Stimulated activated CD4-positive, alpha-beta T cell treated with anti-CD3 and anti-CD28 coated beads, Interleukin-1b, Interleukin-23, amount 100 ng/mL, for 4 hours (primary cell): Measurements from ENCODE around the gene GPER1.
"Not testable (repeated sequence)": the region's sequence is repeated elsewhere in the genome, so short reads cannot be mapped to it uniquely, and the experiment has no call there.

Experiments used
- DNase-seq, 2 donors: peaks; one replicate each; pipeline ENCODE4 v3.0.0-alpha.2; 2020; ENCODE audit warnings: low read depth in 2 of 2

GPER1 gene

GRCh38 chr7:1121476-1121875 lies 33.6 kb downstream of the GPER1 start:
- no peak for DNase-seq

GRCh38 chr7:1121886-1122831 lies 34.2 kb downstream of the GPER1 start:
- DNase-seq = no peak

GRCh38 chr7:1122832-1123501 lies 35.1 kb downstream of the GPER1 start:
- DNase-seq = no peak

GRCh38 chr7:1123715-1124114 lies 35.8 kb downstream of the GPER1 start:
- DNase-seq = no peak

- DNase-seq = no peak
Measured at GRCh38 chr7:1124164-1124563, 36.3 kb downstream of the GPER1 start.

GRCh38 chr7:1124816-1125602 lies 37.1 kb downstream of the GPER1 start:
- no peak for DNase-seq

- DNase-seq = no peak
Measured at GRCh38 chr7:1125603-1125969, 37.7 kb downstream of the GPER1 start.

GRCh38 chr7:1127001-1127400 lies 39.1 kb downstream of the GPER1 start:
- DNase-seq = no peak

- DNase-seq = no peak
Measured at GRCh38 chr7:1129431-1129830, 41.5 kb downstream of the GPER1 start.

- DNase-seq = no peak
Measured at GRCh38 chr7:1130021-1130990, 42.4 kb downstream of the GPER1 start.

GRCh38 chr7:1131471-1132265 lies 43.8 kb downstream of the GPER1 start:
- no peak for DNase-seq

GRCh38 chr7:1134951-1135350 lies 47.0 kb downstream of the GPER1 start:
- DNase-seq = no peak

GRCh38 chr7:1136841-1137516 lies 49.1 kb downstream of the GPER1 start:
- no peak for DNase-seq

GRCh38 chr7:1137517-1138167 lies 49.7 kb downstream of the GPER1 start:
- no peak for DNase-seq

GRCh38 chr7:1140476-1141104 lies 52.7 kb downstream of the GPER1 start:
- no peak for DNase-seq

GRCh38 chr7:1141651-1142050 lies 53.7 kb downstream of the GPER1 start:
- no peak for DNase-seq

- no peak for DNase-seq
Measured at GRCh38 chr7:1142051-1142635, 54.2 kb downstream of the GPER1 start.

- DNase-seq = not testable (repeated sequence)
Measured at GRCh38 chr7:1143031-1143430, 55.1 kb downstream of the GPER1 start.
